SHP77 treated with DMSO at 0.1 percent for 48 hours (cell line): ENCODE data around the gene ATP2B2.

Experiments used
- DNase-seq: peaks from one replicate; lab custom pipeline; 2025; lab: John Stamatoyannopoulos, UW

ATP2B2 gene

DNA sequence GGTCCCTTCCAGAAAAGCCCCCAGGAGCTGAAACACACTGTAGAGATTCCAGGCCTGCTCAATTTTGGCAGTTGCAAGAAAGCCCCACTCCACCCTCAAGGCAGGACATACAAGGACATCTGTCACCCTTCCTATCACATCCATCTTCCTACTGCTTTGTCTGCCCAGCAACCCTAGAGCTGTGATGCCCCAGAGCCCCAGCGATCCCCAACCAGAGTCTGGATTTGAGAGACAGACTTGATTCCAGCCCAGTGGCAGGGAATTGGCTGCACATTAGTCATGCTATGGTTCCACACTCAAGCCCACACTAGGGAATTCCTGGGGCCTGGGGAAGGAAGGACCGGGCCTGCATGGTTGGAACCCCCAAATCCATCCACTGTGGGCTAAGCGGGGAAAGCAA, 56.8 kb downstream of the ATP2B2 start:
- no peak for DNase-seq

DNA sequence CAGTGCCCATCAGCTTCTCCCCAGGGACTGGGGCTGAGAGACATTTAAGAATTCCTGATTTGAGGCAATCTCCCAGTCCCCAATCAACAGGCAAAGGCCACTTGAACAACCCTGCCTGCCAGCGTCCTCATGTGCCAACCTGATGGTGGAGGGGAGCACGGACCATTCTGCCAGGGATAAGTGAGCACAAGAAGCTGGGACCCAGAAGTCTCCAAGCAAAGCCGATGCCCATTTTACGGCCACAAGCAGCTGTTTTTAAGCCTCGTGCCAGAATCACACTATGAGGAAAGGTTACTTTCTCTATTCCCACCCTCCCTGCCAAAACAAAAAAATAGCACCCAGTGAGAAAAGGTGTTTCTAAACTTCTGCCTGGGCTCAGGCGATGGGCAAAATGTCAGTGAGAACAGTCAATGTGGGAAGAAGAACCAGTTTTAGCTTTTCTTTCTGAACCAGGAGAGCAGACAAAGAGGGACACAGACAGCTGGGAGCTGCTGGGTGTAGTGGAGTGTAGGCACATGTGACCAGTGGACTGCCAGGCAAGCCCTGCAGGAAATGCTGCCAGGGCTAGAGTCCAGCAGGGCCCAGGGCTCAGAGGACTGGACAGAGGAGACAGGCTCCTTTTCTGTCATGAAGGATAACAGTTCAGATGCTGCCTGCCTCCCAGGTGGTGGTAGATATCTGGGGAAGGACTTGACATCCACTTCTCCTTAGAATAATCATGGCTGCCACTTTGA, 57.7 kb downstream of the ATP2B2 start:
- no peak for DNase-seq

DNA sequence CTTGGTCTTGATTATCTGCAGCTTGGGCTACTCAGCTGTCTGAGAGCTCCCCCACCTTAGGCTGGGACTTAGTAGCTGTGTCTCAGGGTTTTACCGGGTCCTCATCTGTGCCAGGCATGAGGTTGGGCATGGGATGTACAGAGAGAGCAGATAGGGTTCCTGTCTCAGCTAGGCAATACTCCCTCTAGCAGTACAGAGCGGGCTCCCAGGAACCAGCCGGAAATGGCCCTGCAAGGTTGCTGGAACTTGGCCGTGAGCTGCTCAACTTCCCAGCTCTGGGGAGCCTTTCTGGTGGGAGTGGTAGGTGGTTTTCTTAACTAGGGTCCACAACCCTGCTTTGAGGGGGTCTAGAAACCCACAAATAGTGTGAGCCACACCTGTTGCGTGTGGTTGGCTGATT, 58.3 kb downstream of the ATP2B2 start:
- no peak for DNase-seq

DNA sequence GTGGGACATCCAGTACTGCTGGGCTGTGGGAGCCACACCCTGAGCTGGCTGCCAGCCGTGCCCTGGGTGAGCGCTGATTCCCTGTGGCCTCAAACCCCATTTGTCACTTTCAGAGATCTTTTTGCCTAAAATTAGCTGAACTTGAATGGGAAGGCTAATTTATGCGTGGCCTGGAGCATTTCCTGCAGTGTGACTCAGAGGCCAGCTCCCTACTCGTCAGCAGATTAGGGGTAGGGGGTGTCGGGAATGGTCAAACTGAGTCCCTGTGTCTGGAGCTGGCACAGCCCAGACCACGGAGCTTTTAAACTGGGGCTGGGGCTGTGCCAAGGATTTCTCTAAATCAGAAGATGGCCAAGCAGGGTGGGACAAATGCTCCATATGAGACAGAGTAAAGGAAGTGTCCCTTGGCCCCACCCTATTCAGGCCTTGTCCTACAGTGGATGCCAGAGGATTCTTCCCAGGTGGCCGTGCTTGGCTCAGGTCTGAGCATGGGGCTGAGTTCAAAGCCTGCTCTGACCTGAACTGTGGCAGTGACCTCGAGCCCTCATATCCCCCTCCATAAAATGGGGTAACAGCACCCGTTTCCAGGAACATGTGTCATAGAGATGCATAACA, 59.7 kb downstream of the ATP2B2 start:
- DNase-seq, result no peak

DNA sequence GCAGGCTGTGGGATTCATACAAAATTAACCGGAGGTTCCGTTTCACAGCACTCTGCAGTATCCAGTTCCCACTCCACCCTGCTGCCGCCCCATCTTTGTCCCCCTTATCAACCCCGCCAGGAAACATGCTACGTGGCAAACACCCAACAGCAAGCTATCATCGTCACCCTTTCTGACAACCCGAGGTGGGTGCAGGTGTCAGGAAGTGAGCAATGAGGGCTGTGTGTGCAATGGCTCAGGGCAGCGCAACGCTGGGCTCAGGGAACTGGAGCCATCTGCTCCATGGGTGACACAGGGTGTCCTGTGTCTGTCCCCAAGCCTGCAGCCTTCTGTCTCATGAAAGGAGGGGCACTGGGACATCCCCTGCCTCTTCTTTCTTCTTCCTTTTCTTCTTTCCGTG, 60.9 kb downstream of the ATP2B2 start:
- no peak for DNase-seq

DNA sequence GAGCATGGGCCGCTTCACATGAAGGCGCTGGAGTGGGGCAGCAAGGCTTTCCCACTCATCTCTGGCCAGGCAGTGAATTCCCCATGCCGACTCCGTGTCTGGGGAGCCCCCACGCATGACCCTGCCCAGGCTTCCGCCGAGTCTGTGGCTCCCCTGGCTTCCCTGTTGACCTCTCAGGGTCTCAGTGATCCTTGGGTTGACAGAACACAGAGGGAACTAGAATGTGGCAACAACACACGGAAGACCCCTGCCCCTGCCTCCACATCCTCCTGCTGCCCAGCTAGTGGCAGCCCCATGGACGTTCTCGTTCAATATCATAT, 61.3 kb downstream of the ATP2B2 start:
- DNase-seq, result no peak

DNA sequence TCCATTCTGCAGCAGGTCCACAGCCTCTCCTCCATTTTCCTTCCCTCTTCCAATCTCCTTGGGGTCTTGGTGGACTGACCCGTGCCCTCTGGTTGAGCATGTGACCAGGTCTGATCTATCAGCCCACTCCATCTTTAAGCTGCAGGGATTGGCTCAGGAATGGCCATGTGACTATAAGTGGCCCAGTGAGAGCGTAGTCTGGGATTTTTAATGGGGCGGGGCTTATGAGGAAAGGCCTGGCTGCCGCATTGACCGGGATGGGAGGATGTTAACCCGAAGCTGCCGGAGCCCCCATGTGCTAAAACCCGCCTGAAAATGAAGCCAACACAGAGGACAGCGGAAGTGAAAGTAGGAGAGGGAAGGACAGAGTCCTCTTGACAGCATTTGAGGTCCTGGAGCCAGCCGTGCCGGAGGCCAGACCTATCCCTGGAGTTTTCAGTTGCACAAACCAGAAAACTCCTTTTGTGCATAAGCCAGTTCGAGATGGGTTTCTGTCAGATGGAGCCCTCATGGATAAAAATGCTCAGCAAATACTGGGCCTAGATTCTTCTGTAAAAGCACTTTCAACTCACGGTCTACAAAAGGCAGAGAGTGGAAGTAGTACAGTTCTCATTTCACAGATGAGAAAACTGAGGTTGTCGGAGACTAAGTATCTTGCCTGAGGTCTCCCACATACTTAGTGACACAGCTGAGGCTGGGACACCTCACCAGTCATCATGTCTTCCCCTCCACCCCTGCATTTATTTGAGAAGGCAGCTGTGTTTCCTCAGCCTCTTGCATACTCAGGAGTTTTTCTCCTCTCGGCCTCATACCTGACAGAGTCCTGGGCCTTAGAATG, 61.9 kb downstream of the ATP2B2 start:
- DNase-seq, result no peak

DNA sequence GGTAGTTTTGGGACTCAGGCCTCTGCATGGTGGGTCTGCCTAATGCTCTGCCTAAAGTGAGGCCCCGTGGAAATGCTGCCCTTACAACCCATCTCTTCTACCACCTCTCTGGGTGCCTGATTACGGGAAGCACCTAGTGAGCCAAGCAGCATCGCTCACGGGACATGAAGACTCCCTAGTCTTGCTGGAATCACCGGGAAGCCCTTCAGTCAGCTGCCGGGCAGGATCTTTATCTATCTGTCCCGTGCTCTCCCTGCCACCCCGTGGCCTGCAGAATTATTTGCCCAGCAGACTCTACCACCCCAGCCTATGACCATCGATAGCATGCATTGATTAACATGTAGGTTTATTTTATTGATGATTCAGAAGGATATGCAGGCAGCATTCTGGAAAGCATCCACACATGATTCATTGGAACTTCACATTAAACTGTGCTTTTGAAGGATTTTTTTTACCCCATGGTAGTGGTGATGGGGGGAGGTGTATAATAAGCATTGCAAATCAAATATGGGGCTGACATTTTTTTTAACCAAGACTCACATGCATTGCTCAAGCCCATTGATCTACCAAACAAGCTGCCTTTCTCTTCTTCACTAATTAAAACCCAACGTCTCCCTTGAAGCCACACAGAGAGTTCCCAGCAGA, 63.1 kb downstream of the ATP2B2 start:
- no peak for DNase-seq

DNA sequence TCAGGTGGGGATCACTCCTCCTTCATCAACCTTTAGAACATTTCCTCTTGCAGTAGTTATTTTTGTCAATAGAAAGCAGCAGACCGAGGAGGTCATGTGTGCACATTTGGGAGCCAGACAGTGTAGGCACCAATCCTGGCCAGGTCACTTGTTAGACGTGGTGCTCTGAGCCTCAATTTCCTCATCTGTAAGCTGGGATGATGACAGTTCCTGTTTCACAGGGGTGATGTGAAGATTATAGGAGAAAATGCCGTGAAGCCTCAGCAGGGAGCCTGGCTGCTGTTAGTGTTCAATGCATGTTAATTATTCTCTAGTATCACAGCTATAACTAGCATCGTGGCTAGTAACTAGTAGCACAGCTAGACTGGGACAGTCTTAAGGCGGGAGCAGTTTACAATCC, 64.7 kb downstream of the ATP2B2 start:
- no peak for DNase-seq

DNA sequence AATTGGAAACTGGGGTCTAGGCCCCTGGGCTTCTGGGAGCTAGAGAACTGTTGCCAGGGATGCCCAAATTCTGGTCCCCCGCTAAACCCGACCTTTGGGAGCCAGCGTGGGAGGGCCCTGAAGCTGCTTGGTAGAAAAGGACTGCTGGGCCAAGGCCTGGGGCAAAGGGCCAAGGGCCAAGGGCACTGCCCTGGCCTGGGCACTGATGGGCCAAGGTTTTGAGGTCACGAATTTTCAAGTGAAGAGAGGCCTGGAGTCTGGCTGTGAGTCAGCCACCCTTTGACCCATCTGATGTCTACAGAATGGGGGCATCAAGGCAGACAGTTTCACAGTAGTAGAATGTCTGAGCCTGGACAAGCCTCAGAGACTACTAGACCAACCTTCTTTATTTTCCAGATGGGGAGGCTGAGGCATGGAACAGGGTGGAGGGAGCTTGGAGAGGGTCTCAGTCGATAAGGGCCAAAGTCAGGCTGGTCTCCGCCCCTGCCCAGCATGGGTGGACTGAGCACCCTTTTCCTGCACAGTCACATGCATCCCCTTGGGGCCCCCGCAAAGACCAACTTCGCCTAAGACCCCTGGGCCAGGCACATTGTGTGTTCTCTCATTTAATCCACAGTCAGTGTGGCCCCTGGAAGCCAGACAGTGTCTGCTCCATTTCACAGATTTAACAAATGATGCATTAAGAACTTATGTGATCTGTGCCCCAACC, 66.3 kb downstream of the ATP2B2 start:
- DNase-seq, result no peak

DNA sequence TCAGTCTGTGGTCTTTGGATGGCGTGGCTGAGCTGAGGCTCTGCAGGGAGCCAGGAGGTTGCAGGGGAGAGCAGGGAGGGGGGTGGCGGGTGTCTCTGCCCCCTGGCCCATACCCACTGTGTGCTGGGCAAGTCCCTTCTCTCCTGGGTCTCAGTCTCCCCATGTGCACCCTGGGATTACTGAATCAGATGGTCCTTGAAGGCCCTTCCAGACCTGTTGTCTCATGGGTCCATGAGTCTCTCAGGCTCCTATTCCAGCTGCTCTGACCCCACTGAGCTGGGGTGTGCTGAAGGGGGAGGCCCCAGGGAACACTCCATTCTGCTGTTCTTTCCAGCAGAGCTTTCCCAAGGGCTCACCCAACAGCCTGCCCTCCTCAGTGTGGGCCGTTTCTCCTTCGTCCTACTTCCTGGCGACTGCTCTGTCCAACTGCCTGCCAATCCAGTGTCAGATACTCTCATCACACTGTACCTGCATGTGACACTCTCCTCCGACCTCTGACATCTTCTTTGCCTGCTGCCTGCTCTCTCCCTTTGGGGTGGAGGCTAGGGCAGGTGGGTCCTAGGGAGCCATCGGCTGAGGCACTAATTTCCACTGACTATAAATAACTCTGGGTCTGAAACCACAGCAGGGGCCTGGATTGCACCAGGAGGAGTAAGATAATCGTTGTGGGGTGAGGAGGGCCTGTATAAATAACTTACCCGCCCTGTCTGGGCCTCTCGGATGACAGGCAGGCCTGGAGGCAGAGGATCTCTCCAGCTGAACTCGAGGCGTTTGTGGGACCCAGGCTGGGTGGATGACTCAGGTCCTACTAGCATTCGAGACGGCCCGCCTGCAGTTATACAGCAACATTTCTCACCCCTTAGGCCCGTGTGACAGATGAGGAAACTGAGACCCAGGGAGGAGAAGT, 67.1 kb downstream of the ATP2B2 start:
- no peak for DNase-seq

DNA sequence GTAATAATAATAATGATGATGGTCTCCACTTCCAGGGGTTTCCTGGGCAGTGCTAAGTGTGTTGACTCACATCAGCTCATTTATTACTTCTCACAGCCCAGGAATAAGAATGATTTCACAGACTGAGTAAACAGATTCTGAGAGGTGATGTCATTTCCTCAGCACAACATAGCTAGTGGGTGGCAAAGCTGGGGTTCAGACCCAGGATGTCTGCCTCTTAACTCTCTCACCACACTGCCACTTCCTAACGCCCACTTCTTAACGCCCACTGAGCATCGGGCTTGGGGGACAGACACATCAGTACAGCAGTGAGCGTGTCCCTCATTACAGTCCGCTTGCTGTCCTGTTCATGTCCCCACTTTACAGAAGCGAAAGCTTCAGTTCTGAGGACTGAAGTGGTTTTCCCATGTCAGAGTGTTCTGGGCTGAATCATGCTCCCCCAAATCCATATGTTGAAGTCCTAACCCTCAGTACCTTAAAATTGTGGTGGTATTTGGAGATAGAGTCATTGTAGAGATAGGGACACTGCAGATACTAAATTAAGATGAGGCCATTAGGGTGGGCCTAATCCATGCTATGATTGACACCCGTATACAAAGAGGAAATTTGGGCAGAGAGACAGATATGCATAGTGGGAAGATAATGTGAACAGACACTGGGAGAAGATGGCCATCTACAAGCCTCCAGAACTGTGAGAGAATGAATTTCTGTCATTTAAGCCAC, 68.0 kb downstream of the ATP2B2 start:
- no peak for DNase-seq

DNA sequence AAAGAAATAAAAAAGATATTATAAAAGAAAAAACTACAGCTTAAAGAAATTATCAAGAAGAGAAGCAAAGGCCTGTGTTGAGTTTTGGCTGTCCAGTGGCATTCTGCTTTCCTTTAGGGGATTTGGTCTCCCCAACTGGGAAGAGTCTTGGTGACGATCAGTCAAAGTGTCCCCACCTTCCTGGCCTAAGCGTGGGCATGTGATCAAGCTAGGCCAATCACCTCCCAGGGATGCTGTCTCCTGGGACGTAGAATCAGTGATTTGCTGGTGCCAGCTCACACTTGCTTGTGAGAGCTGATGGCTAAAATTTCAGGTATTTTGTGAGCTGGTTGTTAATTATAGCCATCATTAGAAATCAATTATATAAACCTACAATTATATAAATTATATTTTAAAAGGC, 69.5 kb downstream of the ATP2B2 start:
- no peak for DNase-seq

DNA sequence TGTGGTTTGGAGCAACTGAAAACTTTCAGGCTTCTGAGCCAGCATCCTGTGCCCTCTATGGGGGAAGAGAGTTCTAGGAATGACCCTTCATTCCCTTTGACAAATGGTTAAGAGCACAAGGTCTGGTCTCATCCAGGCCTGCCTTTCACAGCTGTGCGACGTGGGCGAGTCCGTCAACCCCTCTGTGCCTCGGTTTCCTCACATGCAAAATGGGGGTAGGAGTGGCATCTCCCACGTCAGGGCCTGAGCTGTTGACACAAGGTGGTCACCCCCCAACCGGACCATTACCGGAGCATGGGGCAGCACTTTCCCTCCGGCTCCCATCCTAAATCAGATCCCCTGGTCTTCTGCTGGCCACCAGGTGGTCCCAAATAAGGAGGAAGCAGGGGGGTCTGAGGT, 70.4 kb downstream of the ATP2B2 start:
- DNase-seq, result no peak

DNA sequence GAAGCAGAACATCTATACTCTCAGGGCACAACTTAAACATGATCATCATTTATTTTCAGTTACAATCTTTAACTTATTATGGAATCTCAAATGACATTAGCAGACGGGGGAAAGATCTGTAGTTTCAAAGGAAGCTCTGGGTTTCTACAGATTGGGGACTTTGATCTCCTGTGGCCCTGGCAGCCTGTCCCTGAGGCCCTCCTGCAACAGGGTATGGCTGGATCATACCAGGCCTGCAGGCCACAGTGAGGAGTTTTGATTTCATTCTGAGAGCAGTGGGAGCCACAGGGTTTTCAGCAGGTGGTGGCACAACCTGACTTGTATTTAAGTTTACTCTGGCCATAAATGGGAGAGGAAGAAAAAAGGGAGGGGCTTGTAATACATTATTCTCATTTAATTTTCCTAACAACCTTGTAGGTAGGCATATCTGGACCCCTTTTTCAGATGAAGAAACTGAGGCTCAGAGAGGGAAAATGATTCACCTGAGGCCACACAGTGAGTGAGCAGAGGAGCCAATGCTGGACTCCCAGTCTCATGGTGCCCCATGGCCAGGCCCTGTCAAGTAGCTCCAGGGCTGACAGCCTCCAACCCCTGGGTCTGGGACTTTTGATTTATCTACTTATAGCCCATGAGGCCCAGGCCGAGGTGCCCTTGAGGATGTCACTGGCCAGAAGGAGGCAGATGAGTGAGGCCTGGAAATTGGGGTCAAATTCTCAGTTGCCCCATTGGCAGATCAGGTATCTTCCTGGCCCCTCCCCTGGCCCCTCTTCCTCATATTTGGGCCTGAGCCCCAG, 71.0 kb downstream of the ATP2B2 start:
- DNase-seq, result no peak

DNA sequence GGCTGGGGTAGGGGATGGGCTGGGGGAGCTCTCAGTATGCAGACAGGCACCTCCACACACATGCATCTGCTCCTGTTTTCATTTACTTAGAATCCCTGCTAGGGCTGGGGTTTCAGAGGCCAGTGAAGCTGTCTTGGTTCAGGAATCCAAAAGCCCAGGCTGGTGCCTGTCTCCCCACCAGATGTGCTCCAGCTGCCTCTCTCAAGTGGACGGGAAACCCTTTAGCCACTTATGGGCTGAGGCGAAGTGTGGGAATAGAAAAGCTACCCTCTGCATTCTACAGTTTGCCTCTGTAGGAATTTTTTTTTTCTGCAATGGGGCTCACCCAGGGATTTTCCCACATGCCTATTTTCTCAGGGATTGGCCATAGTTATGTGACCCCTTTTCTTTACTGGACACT, 72.5 kb downstream of the ATP2B2 start:
- DNase-seq, result no peak

DNA sequence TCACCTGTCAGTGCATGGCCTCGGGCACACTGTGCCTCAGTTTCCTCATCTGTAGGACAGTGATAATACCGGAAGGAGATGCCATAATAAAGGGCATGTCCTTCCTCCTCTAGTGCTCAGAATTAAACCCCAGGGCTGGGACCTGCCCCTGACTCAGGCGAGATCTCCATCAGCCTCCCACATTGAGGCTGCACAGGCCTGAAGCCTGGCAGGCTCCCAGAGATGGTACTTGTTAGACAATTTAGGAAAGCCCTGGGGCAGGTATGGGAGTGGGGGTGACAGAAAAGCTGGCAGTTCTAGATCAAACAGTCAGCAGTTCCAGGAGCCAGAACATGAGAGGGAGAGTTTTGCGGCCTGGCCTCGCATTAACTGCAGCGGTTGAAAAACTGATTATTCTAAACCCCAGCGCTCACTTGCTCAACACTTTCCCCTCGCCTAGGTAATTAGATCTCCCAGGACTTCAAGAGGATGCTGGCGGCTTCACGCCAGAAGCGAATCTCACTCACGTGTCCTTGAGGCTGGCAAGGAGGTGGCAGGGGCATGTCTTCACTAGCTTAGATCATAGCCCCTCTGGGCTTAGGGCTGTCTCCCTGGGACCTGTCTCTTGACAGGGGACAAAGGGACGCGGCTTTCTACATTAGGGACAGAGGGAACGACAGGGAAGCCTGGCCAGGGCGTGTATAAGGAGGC, 73.1 kb downstream of the ATP2B2 start:
- no peak for DNase-seq

DNA sequence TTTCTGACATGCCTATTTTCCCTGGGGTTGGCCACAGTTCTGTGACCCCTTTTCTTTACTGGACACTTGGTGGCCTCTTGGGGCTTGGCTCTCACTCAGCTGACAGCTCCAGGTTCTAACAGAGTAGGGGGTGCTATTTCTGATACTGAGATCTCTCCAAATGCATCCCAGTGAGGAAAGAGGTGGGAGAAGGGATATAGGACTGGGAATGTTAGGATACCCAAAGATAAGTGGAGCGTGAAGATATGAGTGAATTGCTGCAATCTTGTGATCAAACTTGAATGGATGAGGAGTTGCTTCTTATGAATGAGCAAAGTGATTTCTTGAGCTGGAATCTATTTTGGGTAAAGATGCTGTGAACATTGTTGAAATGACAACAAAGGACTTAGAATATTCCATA, 74.6 kb downstream of the ATP2B2 start:
- DNase-seq, result no peak
